IMR-90 (cell line): ENCODE data around the gene EPN2. TPM values are rescaled to one million over a fixed set of nuclear protein-coding genes. Genes with fewer than 3 reads are reported as not detected.

Source experiments
- ATAC-seq: fragments of 200-7000 bp; cut with Tn5 transposase; 2 replicates; pipeline ENCODE4 v1.9.1; 2020; ENCODE audit warnings: low read depth, mild to moderate bottlenecking, moderate library complexity
- BruUV-seq: library from RNA; stranded (reverse); fragments of 400-500 nt; replicated peaks from 2 replicates; lab custom pipeline; 2021; lab: Mats Ljungman, UMichigan
- CTCF ChIA-PET: fragments of 300-600 bp; formaldehyde crosslinking; extraction: SDS; loops from one replicate; lab custom pipeline; 2021; ENCODE audit warnings: antibody characterized with exemption; lab: Yijun Ruan, JAX
- POLR2A ChIA-PET: fragments of 300-600 bp; sonication (Branson Sonifier 250); formaldehyde crosslinking; loops from one replicate; lab custom pipeline; 2022; ENCODE audit warnings: antibody characterized with exemption; ENCODE audit not compliant: unreplicated experiment; lab: Charles Lee
- DNase-seq: peaks from one replicate; pipeline ENCODE4 v3.0.0; 2013
- H2AFZ ChIP-seq: replicated peaks from 2 replicates; pipeline ENCODE3; 2013; ENCODE audit warnings: low read length, mild to moderate bottlenecking; ENCODE audit not compliant: poor library complexity
- H2AK5ac ChIP-seq: 2 replicates; pipeline ENCODE4 v1.6.1; 2013; ENCODE audit warnings: low read depth, low read length, inconsistent platforms
- H2AK9ac ChIP-seq: replicated peaks from 2 replicates; pipeline ENCODE3; 2013; ENCODE audit warnings: mild to moderate bottlenecking, low read depth, low read length, moderate library complexity; ENCODE audit not compliant: poor library complexity
- H2BK120ac ChIP-seq: 2 replicates; pipeline ENCODE4 v1.6.1; 2013; ENCODE audit warnings: low read depth, low read length, inconsistent platforms
- H2BK15ac ChIP-seq: 3 replicates; pipeline ENCODE4 v1.6.1; 2013; ENCODE audit warnings: low read depth, low read length, inconsistent platforms
- H2BK20ac ChIP-seq: 2 replicates; pipeline ENCODE4 v1.6.1; 2013; ENCODE audit warnings: low read depth, mild to moderate bottlenecking, inconsistent platforms, low read length, moderate library complexity
- H2BK5ac ChIP-seq: 2 replicates; pipeline ENCODE4 v1.6.1; 2013; ENCODE audit warnings: mild to moderate bottlenecking, low read depth, low read length, inconsistent platforms; ENCODE audit not compliant: poor library complexity, severe bottlenecking
- H3K14ac ChIP-seq: replicated peaks from 2 replicates; pipeline ENCODE4 v1.6.1; 2013; ENCODE audit warnings: low read depth, low read length, inconsistent platforms
- H3K18ac ChIP-seq: 2 replicates; pipeline ENCODE4 v1.6.1; 2013; ENCODE audit warnings: low read depth, low read length, control low read depth
- H3K23ac ChIP-seq: 2 replicates; pipeline ENCODE4 v1.6.1; 2013; ENCODE audit warnings: low read depth, low read length, inconsistent platforms
- H3K27ac ChIP-seq: 2 replicates; pipeline ENCODE4 v1.5.1; 2013; ENCODE audit warnings: mild to moderate bottlenecking, control low read depth, low read length; ENCODE audit not compliant: insufficient read depth
- H3K27me3 ChIP-seq: 2 replicates; pipeline ENCODE4 v1.6.1; 2013; ENCODE audit warnings: low read length; ENCODE audit not compliant: control insufficient read depth, insufficient read depth
- H3K36me3 ChIP-seq: 2 replicates; pipeline ENCODE4 v1.6.1; 2013; ENCODE audit warnings: low read length, mixed read lengths; ENCODE audit not compliant: control insufficient read depth, insufficient read depth
- H3K4ac ChIP-seq: 2 replicates; pipeline ENCODE4 v1.6.1; 2013; ENCODE audit warnings: low read depth, low read length, inconsistent platforms
- H3K4me1 ChIP-seq: 2 replicates; pipeline ENCODE4 v1.6.1; 2013; ENCODE audit warnings: low read length, mixed read lengths; ENCODE audit not compliant: control insufficient read depth, insufficient read depth
- H3K4me2 ChIP-seq: 2 replicates; pipeline ENCODE4 v1.6.1; 2013; ENCODE audit warnings: low read depth, mild to moderate bottlenecking, control low read depth, low read length, moderate library complexity
- H3K4me3 ChIP-seq: 2 replicates; pipeline ENCODE4 v1.5.1; 2013; ENCODE audit warnings: low read depth, mild to moderate bottlenecking, control low read depth, low read length, moderate library complexity; ENCODE audit not compliant: insufficient read depth
- H3K56ac ChIP-seq: 2 replicates; pipeline ENCODE4 v1.6.1; 2013; ENCODE audit warnings: low read length, inconsistent platforms; ENCODE audit not compliant: insufficient read depth; ENCODE audit errors: extremely low read depth
- H3K79me1 ChIP-seq, 2 experiments: 2 replicates each; pipeline ENCODE4 v1.6.1; 2013; ENCODE audit warnings: low read length in 2 of 2, inconsistent platforms in 1 of 2, low read depth in 1 of 2
- H3K9ac ChIP-seq: 2 replicates; pipeline ENCODE4 v1.6.1; 2013; ENCODE audit warnings: low read depth, low read length, control low read depth
- H3K9me1 ChIP-seq: 2 replicates; pipeline ENCODE4 v1.6.1; 2013; ENCODE audit warnings: low read length, inconsistent platforms; ENCODE audit not compliant: insufficient read depth
- H3K9me3 ChIP-seq: 2 replicates; pipeline ENCODE4 v1.6.1; 2013; ENCODE audit warnings: low read length; ENCODE audit not compliant: control insufficient read depth, insufficient read depth
- H4K20me1 ChIP-seq: 2 replicates; pipeline ENCODE4 v1.6.1; 2013; ENCODE audit warnings: low read length, inconsistent platforms; ENCODE audit not compliant: insufficient read depth
- H4K5ac ChIP-seq: 2 replicates; pipeline ENCODE4 v1.6.1; 2013; ENCODE audit warnings: mild to moderate bottlenecking, low read depth, low read length, control low read depth
- H4K8ac ChIP-seq, 2 experiments: 2 replicates each; pipeline ENCODE4 v1.6.1; 2013; ENCODE audit warnings: low read depth in 2 of 2, low read length in 2 of 2, control low read depth in 1 of 2, inconsistent platforms in 1 of 2
- H4K91ac ChIP-seq: 2 replicates; pipeline ENCODE4 v1.6.1; 2013; ENCODE audit warnings: low read depth, low read length, inconsistent platforms; ENCODE audit not compliant: insufficient read depth
- BHLHE40 ChIP-seq: fragments of 150-350 bp; IDR thresholded peaks from 2 replicates; pipeline ENCODE4 v1.6.1; 2016; ENCODE audit warnings: mild to moderate bottlenecking, low read depth, low read length
- CEBPB ChIP-seq: IDR thresholded peaks from 2 replicates; pipeline ENCODE4 v1.6.1; 2012; ENCODE audit warnings: low read depth, low read length, improper control_type of control experiment
- CHD1 ChIP-seq: IDR thresholded peaks from 2 replicates; pipeline ENCODE4 v1.6.1; 2012; ENCODE audit warnings: low read depth, low read length, improper control_type of control experiment
- FOS ChIP-seq: fragments of 150-350 bp; IDR thresholded peaks from 2 replicates; pipeline ENCODE4 v1.6.1; 2016; ENCODE audit warnings: low read depth, low read length
- MAFK ChIP-seq: IDR thresholded peaks from 2 replicates; pipeline ENCODE4 v1.6.1; 2012; ENCODE audit warnings: low read depth, low read length, improper control_type of control experiment
- MAZ ChIP-seq: IDR thresholded peaks from 2 replicates; pipeline ENCODE4 v1.6.1; 2012; ENCODE audit warnings: low read depth, mild to moderate bottlenecking, low read length, improper control_type of control experiment, moderate library complexity, borderline replicate concordance
- MXI1 ChIP-seq: IDR thresholded peaks from 2 replicates; pipeline ENCODE4 v1.6.1; 2012; ENCODE audit warnings: low read depth, mild to moderate bottlenecking, low read length, moderate library complexity, borderline replicate concordance
- NFE2L2 ChIP-seq: fragments of 150-350 bp; IDR thresholded peaks from 2 replicates; pipeline ENCODE4 v1.6.1; 2016; ENCODE audit warnings: low read depth, mild to moderate bottlenecking, low read length
- POLR2A ChIP-seq: IDR thresholded peaks from 2 replicates; pipeline ENCODE4 v1.6.1; 2012; ENCODE audit warnings: mild to moderate bottlenecking, low read depth, low read length
- RAD21 ChIP-seq: IDR thresholded peaks from 2 replicates; pipeline ENCODE4 v1.6.1; 2012; ENCODE audit warnings: low read length, improper control_type of control experiment
- RCOR1 ChIP-seq: IDR thresholded peaks from 2 replicates; pipeline ENCODE4 v1.6.1; 2012; ENCODE audit warnings: mild to moderate bottlenecking, low read length, improper control_type of control experiment; ENCODE audit not compliant: insufficient replicate concordance
- RFX5 ChIP-seq: IDR thresholded peaks from 2 replicates; pipeline ENCODE4 v1.8.0; 2012; ENCODE audit warnings: low read depth, mild to moderate bottlenecking, low read length, moderate library complexity
- SMC3 ChIP-seq: fragments of 150-350 bp; IDR thresholded peaks from 2 replicates; pipeline ENCODE4 v1.6.1; 2016; ENCODE audit warnings: low read depth, mild to moderate bottlenecking, antibody characterized with exemption, low read length, moderate library complexity
- WGBS, 2 experiments: methylation state at CpG; one replicate each; pipeline versions ENCODE4 v1.1.5 to v1.1.7; 2013; ENCODE audit warnings: missing lambda C conversion rate in 2 of 2; ENCODE audit not compliant: insufficient read length in 1 of 2; ENCODE audit errors: extremely low coverage in 2 of 2; 5-methylcytosine and 5-hydroxymethylcytosine counted together
- dilution Hi-C: fragments of 300-500 bp; cut with HindIII; formaldehyde crosslinking; loops from one replicate; pipeline ENCODE4 v1.14.3; 2018; ENCODE audit warnings: low sequenced_read_pairs; ENCODE audit not compliant: unreplicated experiment
- in situ Hi-C: fragments of 300-500 bp; cut with MboI; formaldehyde crosslinking; loops from 3 replicates; pipeline ENCODE4 v1.14.3; 2019; ENCODE audit warnings: low sequenced_read_pairs, inconsistent platforms, mixed read lengths
- intact Hi-C: fragments of 100-400 bp; cut with micrococcal nuclease; formaldehyde crosslinking; loops from 2 replicates; pipeline ENCODE4 v1.10.0; 2022
- polyA plus RNA-seq, 3 experiments: library from polyadenylated mRNA; depleted of rRNA; stranded (reverse); fragments of >200 nt; gene quantifications; 2 replicates each; pipeline ENCODE4 v1.2.3, GENCODE V29; 2012; ENCODE audit warnings: low replicate concordance in 1 of 3
- total RNA-seq: library from RNA; depleted of rRNA; stranded (reverse); fragments of >200 nt; gene quantifications from 2 replicates; pipeline ENCODE4 v1.2.3, GENCODE V29; 2012
- TF ChIP-seq, protein P1 (sequence below): conservative IDR thresholded peaks from 2 replicates; pipeline ENCODE4 v1.5.1; 2012; ENCODE audit warnings: mild to moderate bottlenecking, low read depth, low read length, improper control_type of control experiment
- TF ChIP-seq, protein P2 (sequence below): fragments of 150-350 bp; IDR thresholded peaks from 2 replicates; pipeline ENCODE4 v1.6.1; 2017; ENCODE audit warnings: mild to moderate bottlenecking, antibody characterized with exemption, low read length, low read depth
- TF ChIP-seq, protein P3 (sequence below): fragments of 150-350 bp; IDR thresholded peaks from 2 replicates; pipeline ENCODE4 v1.6.1; 2016; ENCODE audit warnings: low read depth, mild to moderate bottlenecking, low read length, moderate library complexity, borderline replicate concordance

The EPN2 gene
- total and polyA plus RNA-seq, 2 of the 4 experiments (the other 2 are of a cell fraction) = 14.9 to 25.3 TPM

DNA sequence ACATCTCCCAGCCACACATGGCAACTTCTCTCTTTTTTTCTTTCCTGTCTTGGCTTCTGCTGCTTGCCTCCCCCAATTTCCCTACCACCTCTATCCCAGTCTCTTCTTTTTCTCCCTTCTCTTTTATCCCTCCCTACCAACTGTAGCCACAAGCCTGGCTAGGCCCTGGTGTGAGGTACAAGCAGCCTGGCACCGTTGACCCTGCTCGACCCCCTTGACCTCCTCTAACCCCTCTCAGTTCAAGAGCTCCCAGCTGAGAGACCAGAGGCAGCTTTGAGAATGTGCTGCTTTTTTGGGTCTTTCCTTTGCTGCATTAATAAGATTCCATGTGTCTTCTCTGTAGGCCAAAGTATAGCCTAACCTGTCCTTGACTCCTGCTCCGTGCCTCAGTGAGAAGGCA, 93.1 kb downstream of the EPN2 start:
- H3K4me3 ChIP-seq = no peak overlapping the region
- H2AK5ac ChIP-seq = peak overlapping the region; percentile 95
- ChIA-PET POLR2A (no interaction called here), CTCF (interaction anchor here (1.6 kb wide), 1 partner anchor 16 kb away, joined by 4 read pairs; no protein-coding TSS in a partner anchor)
- in situ Hi-C loops = no loop called here
- H3K9me3 ChIP-seq = no peaks in the 10 kb centered on the region
- ATAC-seq (no peak), DNase-seq (no peak)
- peak overlapping the region; percentile 83 for H2BK20ac ChIP-seq
- H3K14ac ChIP-seq = peak overlapping the region; percentile 42; the same call in 1 of the 2 replicates
- H3K56ac ChIP-seq = no peak overlapping the region; the same call in 1 of the 2 replicates
- H3K9me1 ChIP-seq = peaks cover 41% of the 10 kb centered on the region
- H3K79me1 ChIP-seq = peaks cover 0 to 37% of the 10 kb centered on the region in 2 experiments; a peak in 2 of 4 replicates
- H3K4me1 ChIP-seq = peaks cover 35% of the 10 kb centered on the region
- peak overlapping the region; percentile 74 for H4K91ac ChIP-seq
- peak overlapping the region; percentile 79 for H2BK5ac ChIP-seq
- dilution Hi-C loops = no loop called here
- H3K27ac ChIP-seq = peak overlapping the region; percentile 66
- H3K23ac ChIP-seq = peak overlapping the region; percentile 45
- peak overlapping the region; percentile 75 for H2BK120ac ChIP-seq
- peak overlapping the region; percentile 67; the same call in 2 of the 3 replicates for H2BK15ac ChIP-seq
- no peak for TF ChIP-seq MXI1
- TF ChIP-seq BHLHE40 = no peak
- TF ChIP-seq, protein P1, sequence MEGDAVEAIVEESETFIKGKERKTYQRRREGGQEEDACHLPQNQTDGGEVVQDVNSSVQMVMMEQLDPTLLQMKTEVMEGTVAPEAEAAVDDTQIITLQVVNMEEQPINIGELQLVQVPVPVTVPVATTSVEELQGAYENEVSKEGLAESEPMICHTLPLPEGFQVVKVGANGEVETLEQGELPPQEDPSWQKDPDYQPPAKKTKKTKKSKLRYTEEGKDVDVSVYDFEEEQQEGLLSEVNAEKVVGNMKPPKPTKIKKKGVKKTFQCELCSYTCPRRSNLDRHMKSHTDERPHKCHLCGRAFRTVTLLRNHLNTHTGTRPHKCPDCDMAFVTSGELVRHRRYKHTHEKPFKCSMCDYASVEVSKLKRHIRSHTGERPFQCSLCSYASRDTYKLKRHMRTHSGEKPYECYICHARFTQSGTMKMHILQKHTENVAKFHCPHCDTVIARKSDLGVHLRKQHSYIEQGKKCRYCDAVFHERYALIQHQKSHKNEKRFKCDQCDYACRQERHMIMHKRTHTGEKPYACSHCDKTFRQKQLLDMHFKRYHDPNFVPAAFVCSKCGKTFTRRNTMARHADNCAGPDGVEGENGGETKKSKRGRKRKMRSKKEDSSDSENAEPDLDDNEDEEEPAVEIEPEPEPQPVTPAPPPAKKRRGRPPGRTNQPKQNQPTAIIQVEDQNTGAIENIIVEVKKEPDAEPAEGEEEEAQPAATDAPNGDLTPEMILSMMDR = no peak
- TF ChIP-seq FOS = no peak
- TF ChIP-seq CHD1 = no peak
- no peak for TF ChIP-seq MAZ
- TF ChIP-seq RAD21 = no peak
- TF ChIP-seq RFX5 = no peak
- TF ChIP-seq NFE2L2 = no peak
- no peak for TF ChIP-seq POLR2A
- TF ChIP-seq CEBPB = no peak
- TF ChIP-seq RCOR1 = no peak
- TF ChIP-seq, protein P2, sequence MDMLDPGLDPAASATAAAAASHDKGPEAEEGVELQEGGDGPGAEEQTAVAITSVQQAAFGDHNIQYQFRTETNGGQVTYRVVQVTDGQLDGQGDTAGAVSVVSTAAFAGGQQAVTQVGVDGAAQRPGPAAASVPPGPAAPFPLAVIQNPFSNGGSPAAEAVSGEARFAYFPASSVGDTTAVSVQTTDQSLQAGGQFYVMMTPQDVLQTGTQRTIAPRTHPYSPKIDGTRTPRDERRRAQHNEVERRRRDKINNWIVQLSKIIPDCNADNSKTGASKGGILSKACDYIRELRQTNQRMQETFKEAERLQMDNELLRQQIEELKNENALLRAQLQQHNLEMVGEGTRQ = no peak
- TF ChIP-seq, protein P3, sequence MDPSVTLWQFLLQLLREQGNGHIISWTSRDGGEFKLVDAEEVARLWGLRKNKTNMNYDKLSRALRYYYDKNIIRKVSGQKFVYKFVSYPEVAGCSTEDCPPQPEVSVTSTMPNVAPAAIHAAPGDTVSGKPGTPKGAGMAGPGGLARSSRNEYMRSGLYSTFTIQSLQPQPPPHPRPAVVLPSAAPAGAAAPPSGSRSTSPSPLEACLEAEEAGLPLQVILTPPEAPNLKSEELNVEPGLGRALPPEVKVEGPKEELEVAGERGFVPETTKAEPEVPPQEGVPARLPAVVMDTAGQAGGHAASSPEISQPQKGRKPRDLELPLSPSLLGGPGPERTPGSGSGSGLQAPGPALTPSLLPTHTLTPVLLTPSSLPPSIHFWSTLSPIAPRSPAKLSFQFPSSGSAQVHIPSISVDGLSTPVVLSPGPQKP = no peak
- no peak for TF ChIP-seq MAFK
- TF ChIP-seq SMC3 = no peak
- H3K18ac ChIP-seq = peak overlapping the region; percentile 37
- no peak overlapping the region for H3K4me2 ChIP-seq
- intact Hi-C loops = no loop called here
- peak overlapping the region; percentile 44 for H2AK9ac ChIP-seq
- peaks cover 14% of the 10 kb centered on the region; the same call in 1 of the 2 replicates for H3K36me3 ChIP-seq
- no peak overlapping the region for H3K9ac ChIP-seq
- peak overlapping the region; percentile 51 for H4K5ac ChIP-seq
- H3K27me3 ChIP-seq = no peaks in the 10 kb centered on the region
- H2AFZ ChIP-seq = no peak overlapping the region
- H4K8ac ChIP-seq = peak overlapping the region; percentile 50 to 61; a peak in 3 of 4 replicates
- H4K20me1 ChIP-seq = peaks cover 4% of the 10 kb centered on the region; the same call in 1 of the 2 replicates
- no TSS peak for BruUV-seq
- whole genome bisulfite sequencing, 2 experiments = 78% methylated on average over 3 of the region's 3 CpGs; no CpG with 5 or more reads in 1 of the 2 experiments
- H3K4ac ChIP-seq = peak overlapping the region; percentile 90
